SK-N-SH treated with all-trans-retinoic acid at 6 μM for 48 hours (cell line): ENCODE data around the gene HMSD.

Experiments used
- ATAC-seq: fragments of 200-7000 bp; cut with Tn5 transposase; 3 replicates; pipeline ENCODE4 v1.9.1; 2020; ENCODE audit warnings: mild to moderate bottlenecking, moderate library complexity
- ARNTL ChIP-seq: fragments of 450-650 bp; formaldehyde crosslinking; IDR thresholded peaks from 2 replicates; pipeline ENCODE4 v1.5.0; 2020; ENCODE audit warnings: low read depth, mild to moderate bottlenecking, moderate library complexity, borderline replicate concordance
- BACH2 ChIP-seq: fragments of 250-450 bp; sonication (Bioruptor Pico); IDR thresholded peaks from 2 replicates; pipeline ENCODE4 v1.9.0; 2021; ENCODE audit warnings: mild to moderate bottlenecking, borderline replicate concordance
- CREB5 ChIP-seq: fragments of 250-450 bp; sonication (Bioruptor Pico); IDR thresholded peaks from 2 replicates; pipeline ENCODE4 v1.5.1; 2020; ENCODE audit warnings: low read depth, mild to moderate bottlenecking, moderate library complexity
- CSDC2 ChIP-seq: fragments of 250-450 bp; sonication (Bioruptor Pico); IDR thresholded peaks from 2 replicates; pipeline ENCODE4 v1.5.0; 2020; ENCODE audit warnings: mild to moderate bottlenecking, moderate library complexity
- CSRNP3 ChIP-seq: fragments of 250-450 bp; sonication (Bioruptor Pico); IDR thresholded peaks from 2 replicates; pipeline ENCODE4 v1.5.1; 2021; ENCODE audit warnings: mild to moderate bottlenecking, moderate library complexity
- ESRRG ChIP-seq: fragments of 250-450 bp; sonication (Bioruptor Pico); IDR thresholded peaks from 2 replicates; pipeline ENCODE4 v1.6.1; 2021; ENCODE audit warnings: mild to moderate bottlenecking
- GLIS3 ChIP-seq: fragments of 250-450 bp; sonication (Bioruptor Pico); IDR thresholded peaks from 2 replicates; pipeline ENCODE4 v1.5.0; 2020; ENCODE audit warnings: mild to moderate bottlenecking, moderate library complexity
- ISL1 ChIP-seq: fragments of 250-450 bp; sonication (Bioruptor Pico); IDR thresholded peaks from 2 replicates; pipeline ENCODE4 v2.1.2; 2022; ENCODE audit warnings: mild to moderate bottlenecking, moderate library complexity
- OSR1 ChIP-seq: fragments of 250-450 bp; sonication (Bioruptor Pico); IDR thresholded peaks from 2 replicates; pipeline ENCODE4 v1.8.0; 2022; ENCODE audit warnings: moderate library complexity, mild to moderate bottlenecking, inconsistent platforms
- PATZ1 ChIP-seq: fragments of 250-450 bp; sonication (Bioruptor Pico); IDR thresholded peaks from 2 replicates; pipeline ENCODE4 v1.8.0; 2020; ENCODE audit warnings: mild to moderate bottlenecking, moderate library complexity, borderline replicate concordance
- POU6F1 ChIP-seq: fragments of 250-450 bp; sonication (Bioruptor Pico); IDR thresholded peaks from 2 replicates; pipeline ENCODE4 v1.8.0; 2021; ENCODE audit warnings: low read depth, mild to moderate bottlenecking, moderate library complexity, borderline replicate concordance
- PPARA ChIP-seq: fragments of 250-450 bp; sonication (Bioruptor Pico); IDR thresholded peaks from 2 replicates; pipeline ENCODE4 v1.5.0; 2020; ENCODE audit warnings: mild to moderate bottlenecking, borderline replicate concordance
- RARB ChIP-seq: fragments of 250-450 bp; sonication (Bioruptor Pico); IDR thresholded peaks from 2 replicates; pipeline ENCODE4 v1.8.0; 2021; ENCODE audit warnings: mild to moderate bottlenecking, moderate library complexity
- SNAI2 ChIP-seq: fragments of 250-450 bp; sonication (Bioruptor Pico); IDR thresholded peaks from 2 replicates; pipeline ENCODE4 v1.5.0; 2020; ENCODE audit warnings: mild to moderate bottlenecking, moderate library complexity
- TCF4 ChIP-seq: fragments of 250-450 bp; sonication (Bioruptor Pico); IDR thresholded peaks from 2 replicates; pipeline ENCODE4 v1.8.0; 2021; ENCODE audit warnings: mild to moderate bottlenecking, moderate library complexity, borderline replicate concordance
- TOX ChIP-seq: fragments of 250-450 bp; sonication (Bioruptor Pico); IDR thresholded peaks from 2 replicates; pipeline ENCODE4 v1.8.0; 2021; ENCODE audit warnings: mild to moderate bottlenecking, moderate library complexity, borderline replicate concordance
- TSHZ2 ChIP-seq: fragments of 250-450 bp; sonication (Bioruptor Pico); IDR thresholded peaks from 2 replicates; pipeline ENCODE4 v1.5.0; 2020; ENCODE audit warnings: mild to moderate bottlenecking, moderate library complexity
- ZC3H10 ChIP-seq: fragments of 250-450 bp; sonication (Bioruptor Pico); IDR thresholded peaks from 2 replicates; pipeline ENCODE4 v1.5.1; 2021; ENCODE audit warnings: mild to moderate bottlenecking, moderate library complexity
- ZFP3 ChIP-seq: fragments of 250-450 bp; sonication (Bioruptor Pico); IDR thresholded peaks from 2 replicates; pipeline ENCODE4 v1.5.0; 2020; ENCODE audit warnings: mild to moderate bottlenecking, moderate library complexity
- ZFP30 ChIP-seq: fragments of 450-650 bp; formaldehyde crosslinking; IDR thresholded peaks from 2 replicates; pipeline ENCODE4 v1.5.0; 2022; ENCODE audit warnings: mild to moderate bottlenecking, moderate library complexity
- ZNF565 ChIP-seq: fragments of 450-650 bp; formaldehyde crosslinking; conservative IDR thresholded peaks from 2 replicates; pipeline ENCODE4 v1.5.0; 2020; ENCODE audit warnings: low read depth, mild to moderate bottlenecking, moderate library complexity
- ZNF70 ChIP-seq: fragments of 450-650 bp; formaldehyde crosslinking; IDR thresholded peaks from 2 replicates; pipeline ENCODE4 v1.5.0; 2020; ENCODE audit warnings: mild to moderate bottlenecking, moderate library complexity

The HMSD gene

GRCh38 chr18:63992751-63993150 is 43.6 kb downstream of the HMSD start (continued):
- TF ChIP-seq ZC3H10 (CRISPR knock-in tag) (no peak), ISL1 (no peak), RARB (no peak)

GRCh38 chr18:63994783-63995399 is 45.8 kb downstream of the HMSD start:
- TF ChIP-seq PPARA (CRISPR knock-in tag) (no peak), ISL1 (no peak)
- TF ChIP-seq, all 23 proteins: peak for 0
- ATAC-seq: peak; percentile 88

GRCh38 chr18:63997041-63997440 is 47.9 kb downstream of the HMSD start:
- TF ChIP-seq ZFP30 (CRISPR knock-in tag): no peak
- no peak for TF ChIP-seq CREB5 (CRISPR knock-in tag)
- no peak for TF ChIP-seq TCF4 (CRISPR knock-in tag)
- TF ChIP-seq ESRRG: no peak
- TF ChIP-seq PPARA (CRISPR knock-in tag): no peak
- TF ChIP-seq TSHZ2 (CRISPR knock-in tag): no peak
- TF ChIP-seq PATZ1 (CRISPR knock-in tag): no peak
- no peak for TF ChIP-seq ZNF70
- TF ChIP-seq ISL1: no peak
- no peak for TF ChIP-seq ZNF565 (CRISPR knock-in tag)
- no peak for TF ChIP-seq BACH2 (CRISPR knock-in tag)
- no peak for TF ChIP-seq RARB
- no peak for TF ChIP-seq POU6F1
- TF ChIP-seq GLIS3 (CRISPR knock-in tag): no peak
- no peak for TF ChIP-seq CSRNP3
- TF ChIP-seq OSR1 (CRISPR knock-in tag): no peak
- TF ChIP-seq CSDC2 (CRISPR knock-in tag): no peak
- no peak for TF ChIP-seq ZC3H10 (CRISPR knock-in tag)
- no peak for TF ChIP-seq SNAI2 (CRISPR knock-in tag)
- TF ChIP-seq, all 23 proteins: peak for 0
- no peak for ATAC-seq

GRCh38 chr18:63997606-63998005 is 48.5 kb downstream of the HMSD start:
- TF ChIP-seq OSR1 (CRISPR knock-in tag) (no peak), PATZ1 (CRISPR knock-in tag) (no peak), ARNTL (no peak), POU6F1 (no peak), TCF4 (CRISPR knock-in tag) (no peak), GLIS3 (CRISPR knock-in tag) (no peak), ZFP3 (no peak), ZC3H10 (CRISPR knock-in tag) (no peak), RARB (no peak), ZFP30 (CRISPR knock-in tag) (no peak), ZNF70 (no peak), TOX (CRISPR knock-in tag) (no peak), PPARA (CRISPR knock-in tag) (no peak), BACH2 (CRISPR knock-in tag) (no peak), SNAI2 (CRISPR knock-in tag) (no peak)
- no peak for ATAC-seq
